Lower lobe of right lung (tissue), 2 donors: Measurements from ENCODE around the gene KCNAB1. TPM values are rescaled to one million over a fixed set of nuclear protein-coding genes. Genes with fewer than 3 reads are reported as not detected.

Experiments
- ATAC-seq, 2 donors: fragments of 200-7000 bp; cut with Tn5 transposase; one replicate each; pipeline ENCODE4 v1.9.1; 2020 to 2022; ENCODE audit warnings: mild to moderate bottlenecking in 2 of 2, moderate library complexity in 2 of 2
- DNase-seq: peaks from one replicate; pipeline ENCODE4 v3.0.0-alpha.2; 2020
- H3K27ac ChIP-seq: fragments of 200-600 bp; one replicate; pipeline ENCODE4 v1.8.0; 2022
- H3K27me3 ChIP-seq: fragments of 200-600 bp; one replicate; pipeline ENCODE4 v1.8.0; 2022; ENCODE audit warnings: low read depth
- H3K36me3 ChIP-seq: fragments of 200-600 bp; one replicate; pipeline ENCODE4 v1.8.0; 2022; ENCODE audit warnings: mild to moderate bottlenecking
- H3K4me1 ChIP-seq: fragments of 200-600 bp; one replicate; pipeline ENCODE4 v1.8.0; 2022
- H3K4me3 ChIP-seq: fragments of 200-600 bp; one replicate; pipeline ENCODE4 v1.8.0; 2022; ENCODE audit warnings: mild to moderate bottlenecking
- H3K9me3 ChIP-seq: fragments of 200-600 bp; one replicate; pipeline ENCODE4 v1.8.0; 2022
- intact Hi-C: fragments of 100-400 bp; cut with DNase I; formaldehyde crosslinking; loops from one replicate; pipeline ENCODE4 v1.11.0; 2022
- total RNA-seq: library from RNA; stranded (reverse); fragmentation: NEBNext Ultra II Directional; extraction: Animal tissue kit (Norgen Biotek cat#: 25700); gene quantifications from one replicate; pipeline ENCODE4 v1.2.1, GENCODE V29; 2021
- TF ChIP-seq, protein P1 (sequence below): fragments of 200-600 bp; IDR thresholded peaks from one replicate; pipeline ENCODE4 v1.8.0; 2022; ENCODE audit warnings: antibody characterized with exemption, mild to moderate bottlenecking
- donor health status: DM: no; HTN: yes; CAD: no; lungs with severe emphysema.

The KCNAB1 gene
- total RNA-seq, 1 donor from 2014 or later = 4.7 TPM

DNA sequence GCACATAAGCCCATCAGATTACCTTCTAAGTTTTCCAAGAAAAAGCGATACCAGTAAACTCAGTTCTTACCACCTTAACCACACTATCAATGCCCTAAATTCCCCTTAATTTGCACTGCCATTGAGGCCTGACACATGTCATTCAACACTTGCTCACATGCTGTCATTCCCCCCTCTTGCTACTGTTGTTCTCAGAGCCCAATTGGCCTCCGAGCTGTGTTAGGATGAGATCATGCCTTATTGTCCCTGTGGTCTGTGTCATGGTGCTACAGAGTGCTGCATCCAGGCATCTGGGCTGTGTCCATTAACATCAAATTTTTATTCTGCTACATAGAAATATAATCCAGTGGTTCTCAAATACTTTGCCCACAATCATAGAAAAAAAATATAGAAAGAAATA, 221.0 kb downstream of the KCNAB1 start:
- Histone ChIP-seq H3K27ac (no peak overlapping the region), H3K27me3 (no peaks in the 10 kb centered on the region), H3K9me3 (no peaks in the 10 kb centered on the region), H3K4me1 (no peaks in the 10 kb centered on the region), H3K4me3 (no peak overlapping the region), H3K36me3 (no peaks in the 10 kb centered on the region)
- no peak for DNase-seq
- ATAC-seq = no peak
- TF ChIP-seq, protein P1, sequence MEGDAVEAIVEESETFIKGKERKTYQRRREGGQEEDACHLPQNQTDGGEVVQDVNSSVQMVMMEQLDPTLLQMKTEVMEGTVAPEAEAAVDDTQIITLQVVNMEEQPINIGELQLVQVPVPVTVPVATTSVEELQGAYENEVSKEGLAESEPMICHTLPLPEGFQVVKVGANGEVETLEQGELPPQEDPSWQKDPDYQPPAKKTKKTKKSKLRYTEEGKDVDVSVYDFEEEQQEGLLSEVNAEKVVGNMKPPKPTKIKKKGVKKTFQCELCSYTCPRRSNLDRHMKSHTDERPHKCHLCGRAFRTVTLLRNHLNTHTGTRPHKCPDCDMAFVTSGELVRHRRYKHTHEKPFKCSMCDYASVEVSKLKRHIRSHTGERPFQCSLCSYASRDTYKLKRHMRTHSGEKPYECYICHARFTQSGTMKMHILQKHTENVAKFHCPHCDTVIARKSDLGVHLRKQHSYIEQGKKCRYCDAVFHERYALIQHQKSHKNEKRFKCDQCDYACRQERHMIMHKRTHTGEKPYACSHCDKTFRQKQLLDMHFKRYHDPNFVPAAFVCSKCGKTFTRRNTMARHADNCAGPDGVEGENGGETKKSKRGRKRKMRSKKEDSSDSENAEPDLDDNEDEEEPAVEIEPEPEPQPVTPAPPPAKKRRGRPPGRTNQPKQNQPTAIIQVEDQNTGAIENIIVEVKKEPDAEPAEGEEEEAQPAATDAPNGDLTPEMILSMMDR = no peak
- intact Hi-C loops = no loop called here

DNA sequence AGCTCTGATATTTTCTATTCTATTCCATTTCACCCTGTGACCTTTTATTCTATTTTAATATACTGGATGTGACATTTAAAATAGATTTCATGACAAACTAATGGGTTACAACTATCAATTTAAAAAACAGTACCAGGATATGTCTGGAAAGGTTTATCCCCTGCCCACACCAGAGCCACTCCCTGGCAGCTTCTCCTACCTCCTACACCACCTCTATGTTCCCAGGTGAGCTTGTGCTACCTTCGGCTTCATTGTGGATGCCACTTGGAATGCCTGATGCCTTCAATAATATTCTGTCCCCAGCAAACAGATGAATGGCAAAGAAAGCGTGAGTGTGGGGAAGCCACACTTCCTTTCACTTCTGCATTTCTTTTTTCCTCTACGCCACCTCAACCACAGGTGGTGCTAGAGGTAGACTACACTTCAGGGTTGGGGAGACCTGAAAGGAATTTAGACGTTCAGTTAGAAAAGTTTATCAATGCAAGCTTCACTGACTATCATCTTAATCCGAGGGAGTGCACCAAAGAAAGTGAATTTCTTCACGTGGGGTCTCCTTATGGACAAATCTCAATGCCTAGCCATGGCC, 221.5 kb downstream of the KCNAB1 start:
- Histone ChIP-seq H3K27me3 (no peaks in the 10 kb centered on the region), H3K4me1 (no peaks in the 10 kb centered on the region), H3K27ac (no peak overlapping the region), H3K9me3 (no peaks in the 10 kb centered on the region), H3K4me3 (no peak overlapping the region), H3K36me3 (no peaks in the 10 kb centered on the region)
- TF ChIP-seq, protein P1 = no peak
- intact Hi-C loops = no loop called here
- DNase-seq (no peak), ATAC-seq (no peak)

DNA sequence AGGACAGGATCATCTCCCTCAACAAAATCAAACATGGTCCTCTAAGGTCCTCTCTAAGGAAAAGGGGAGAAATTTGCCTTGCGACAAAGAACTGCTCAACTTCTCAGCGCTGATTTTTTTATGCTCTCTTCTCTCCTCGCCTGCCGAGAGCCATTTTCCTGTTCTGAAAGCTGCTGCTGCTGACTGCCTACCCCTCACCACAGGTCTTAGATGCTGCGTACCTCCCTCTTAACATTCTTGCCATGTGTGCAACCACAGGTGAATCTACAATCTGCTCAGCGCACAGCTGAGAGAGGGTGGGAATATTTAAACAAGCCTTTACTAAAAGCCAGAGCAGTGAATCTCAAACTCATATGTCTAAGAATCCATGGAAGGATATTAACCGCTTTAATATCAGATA, 223.8 kb downstream of the KCNAB1 start:
- no peak overlapping the region for H3K27ac ChIP-seq
- no peaks in the 10 kb centered on the region for H3K4me1 ChIP-seq
- H3K9me3 ChIP-seq = no peaks in the 10 kb centered on the region
- H3K27me3 ChIP-seq = no peaks in the 10 kb centered on the region
- no peak overlapping the region for H3K4me3 ChIP-seq
- DNase-seq (no peak), ATAC-seq (no peak)
- TF ChIP-seq, protein P1 = no peak
- intact Hi-C loops = no loop called here
- H3K36me3 ChIP-seq = no peaks in the 10 kb centered on the region

DNA sequence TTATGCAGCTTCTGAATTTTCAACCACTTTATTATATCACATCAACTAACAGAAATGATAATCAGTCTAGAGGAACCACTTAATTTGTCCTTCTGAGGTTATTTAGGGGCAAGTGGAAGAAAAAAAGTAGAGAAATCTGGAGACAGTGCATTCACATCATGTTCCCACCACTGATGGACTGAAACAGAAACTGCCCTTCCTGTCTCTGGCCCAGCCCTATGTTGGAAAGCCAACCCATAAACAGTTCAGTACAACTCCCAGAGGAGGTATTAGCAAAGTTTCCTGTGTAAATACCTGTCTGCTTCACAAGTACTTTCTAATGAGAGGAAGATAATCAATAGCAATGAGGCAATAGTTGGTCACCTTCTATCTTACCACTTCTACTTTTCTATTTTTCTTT, 228.7 kb downstream of the KCNAB1 start:
- TF ChIP-seq, protein P1 = no peak
- ATAC-seq (no peak), DNase-seq (no peak)
- Histone ChIP-seq H3K36me3 (no peaks in the 10 kb centered on the region), H3K27ac (no peak overlapping the region), H3K4me3 (no peak overlapping the region), H3K27me3 (no peaks in the 10 kb centered on the region), H3K4me1 (no peaks in the 10 kb centered on the region), H3K9me3 (no peaks in the 10 kb centered on the region)
- intact Hi-C loops = no loop called here

DNA sequence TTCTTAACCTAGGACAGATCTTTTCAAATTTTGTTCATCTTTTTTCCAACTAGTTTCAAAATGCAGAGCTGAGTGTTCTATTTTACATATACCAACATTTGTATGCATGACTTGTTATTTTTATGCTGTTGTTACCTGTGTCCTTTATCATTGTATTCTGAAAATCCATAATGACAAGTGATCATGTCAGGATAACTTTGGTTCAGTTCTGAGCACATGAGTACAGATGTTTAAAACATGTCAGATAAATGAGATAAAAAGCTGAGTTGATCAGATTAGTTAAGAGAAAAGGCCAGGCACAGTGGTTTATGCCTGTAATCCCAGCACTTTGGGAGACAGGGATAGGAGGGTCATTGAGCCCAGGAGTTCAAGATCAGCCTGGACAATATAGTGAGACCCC, 229.6 kb downstream of the KCNAB1 start:
- TF ChIP-seq, protein P1 = no peak
- no peak for ATAC-seq
- H3K27me3 ChIP-seq = no peaks in the 10 kb centered on the region
- DNase-seq = no peak
- no peaks in the 10 kb centered on the region for H3K9me3 ChIP-seq
- H3K4me3 ChIP-seq = no peak overlapping the region
- H3K27ac ChIP-seq = no peak overlapping the region
- H3K36me3 ChIP-seq = no peaks in the 10 kb centered on the region
- no peaks in the 10 kb centered on the region for H3K4me1 ChIP-seq
- intact Hi-C loops = no loop called here

DNA sequence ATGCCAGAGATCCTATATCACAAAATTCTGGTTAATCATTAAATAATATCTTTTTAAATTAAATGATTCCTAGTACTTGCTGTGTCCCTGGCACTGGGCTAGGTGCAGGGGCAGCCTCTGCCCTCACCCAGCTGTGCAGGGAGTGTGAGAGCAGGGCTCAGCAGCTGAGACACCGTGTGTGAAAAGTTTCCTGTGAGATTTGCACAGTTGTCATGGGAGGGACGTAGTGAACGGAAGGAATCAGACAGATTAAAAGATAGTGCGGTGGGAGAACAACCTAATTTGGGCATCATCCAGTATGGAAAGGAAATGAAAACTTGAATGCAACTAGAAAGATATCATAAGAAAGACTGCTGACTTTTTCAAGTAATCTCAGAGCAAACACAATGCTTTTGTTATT, 230.4 kb downstream of the KCNAB1 start:
- H3K4me1 ChIP-seq = no peaks in the 10 kb centered on the region
- H3K9me3 ChIP-seq = no peaks in the 10 kb centered on the region
- TF ChIP-seq, protein P1 = no peak
- H3K36me3 ChIP-seq = no peaks in the 10 kb centered on the region
- intact Hi-C loops = no loop called here
- H3K4me3 ChIP-seq = no peak overlapping the region
- DNase-seq (no peak), ATAC-seq (no peak)
- no peak overlapping the region for H3K27ac ChIP-seq
- no peaks in the 10 kb centered on the region for H3K27me3 ChIP-seq
